HCT116 (cell line): ENCODE measurements around the gene GCK. TPM values are rescaled to one million over a fixed set of nuclear protein-coding genes. Genes with fewer than 3 reads are reported as not detected.

Experiments used
- ATAC-seq: fragments of 200-7000 bp; cut with Tn5 transposase; 2 replicates; pipeline ENCODE4 v1.9.1; 2020; ENCODE audit warnings: mild to moderate bottlenecking, moderate library complexity
- BruUV-seq: library from RNA; stranded (reverse); fragments of 400-500 nt; replicated peaks from 2 replicates; lab custom pipeline; 2021; lab: Mats Ljungman, UMichigan
- CTCF ChIA-PET: fragments of 300-600 bp; sonication (Branson Sonifier 250); formaldehyde crosslinking; loops from one replicate; lab custom pipeline; 2021; ENCODE audit warnings: antibody characterized with exemption; lab: Charles Lee
- POLR2A ChIA-PET: fragments of 300-600, 350-600 bp; sonication (Branson Sonifier 250); formaldehyde crosslinking; loops from one replicate; lab custom pipeline; 2021; ENCODE audit warnings: antibody characterized with exemption; lab: Charles Lee
- RAD21 ChIA-PET, 2 experiments: fragments of 300-600 bp; sonication (Branson Sonifier 250); formaldehyde crosslinking; loops; one replicate each; lab custom pipeline; 2023; ENCODE audit warnings: low total read pairs in 2 of 2; ENCODE audit not compliant: uncharacterized antibody in 2 of 2, unreplicated experiment in 2 of 2, low non-redundant PET in 1 of 2; lab: Charles Lee
- DNase-seq: peaks from one replicate; pipeline ENCODE4 v3.0.0-alpha.2; 2010; ENCODE audit warnings: low read depth, low spot score
- H2AFZ ChIP-seq: fragments of 200-600 bp; shearing (Covaris generic), sonication (generic); 2 replicates; pipeline ENCODE4 v1.6.1; 2017; ENCODE audit warnings: low read depth, mixed run types, mixed read lengths, antibody characterized with exemption, low read length; ENCODE audit not compliant: poor library complexity, severe bottlenecking
- H3K27ac ChIP-seq: 2 replicates; pipeline ENCODE4 v1.5.1; 2012; ENCODE audit warnings: low read depth, low read length
- H3K27me3 ChIP-seq: fragments of 200-600 bp; sonication (generic); 2 replicates; pipeline ENCODE4 v1.6.1; 2016; ENCODE audit warnings: mixed run types, low read length, mixed read lengths; ENCODE audit not compliant: insufficient read depth
- H3K36me3 ChIP-seq, 2 experiments: fragments of 200-500 bp in 1 of 2; fragments of 200-600 bp in 1 of 2; sonication (Bioruptor generic) in 1 of 2; sonication (generic) in 1 of 2; 2 replicates each; pipeline versions ENCODE4 v1.5.1 to v1.6.1; 2014 to 2016; ENCODE audit warnings: low read length in 2 of 2, inconsistent platforms in 1 of 2, mixed read lengths in 1 of 2, mixed run types in 1 of 2; ENCODE audit not compliant: insufficient read depth in 2 of 2, control insufficient read depth in 1 of 2
- H3K4me1 ChIP-seq, 2 experiments: fragments of 200-600 bp in 1 of 2; sonication (generic) in 1 of 2; 2 replicates each; pipeline versions ENCODE4 v1.5.1 to v1.6.1; 2012 to 2017; ENCODE audit warnings: low read length in 2 of 2, inconsistent platforms in 1 of 2, mild to moderate bottlenecking in 1 of 2, mixed read lengths in 1 of 2, mixed run types in 1 of 2, moderate library complexity in 1 of 2; ENCODE audit not compliant: insufficient read depth in 2 of 2, control insufficient read depth in 1 of 2
- H3K4me2 ChIP-seq: fragments of 200-600 bp; sonication (generic); 2 replicates; pipeline ENCODE4 v1.6.1; 2017; ENCODE audit warnings: mixed run types, low read length, mixed read lengths
- H3K4me3 ChIP-seq, 2 experiments: fragments of 200-600 bp in 1 of 2; sonication (generic) in 1 of 2; replicated peaks in 1 of 2; 2 replicates each; pipeline ENCODE4 v1.5.1; 2011 to 2016; ENCODE audit warnings: low read length in 2 of 2, control low read depth in 1 of 2, low read depth in 1 of 2, mild to moderate bottlenecking in 1 of 2, mixed read lengths in 1 of 2, mixed run types in 1 of 2
- H3K79me2 ChIP-seq: fragments of 200-600 bp; sonication (generic); 2 replicates; pipeline ENCODE4 v1.6.1; 2017; ENCODE audit warnings: mild to moderate bottlenecking, mixed run types, low read length, moderate library complexity, mixed read lengths; ENCODE audit not compliant: insufficient read depth
- H3K9ac ChIP-seq: fragments of 200-600 bp; sonication (generic); 2 replicates; pipeline ENCODE4 v1.6.1; 2016; ENCODE audit warnings: low read length, mixed read lengths
- H3K9me2 ChIP-seq: fragments of 200-600 bp; sonication (generic), shearing (Covaris generic); 2 replicates; pipeline ENCODE4 v1.6.1; 2017; ENCODE audit warnings: mixed run types, mild to moderate bottlenecking, moderate library complexity; ENCODE audit not compliant: insufficient read depth
- H3K9me3 ChIP-seq, 2 experiments: fragments of 200-500 bp in 1 of 2; fragments of 200-600 bp in 1 of 2; sonication (Bioruptor generic) in 1 of 2; sonication (generic) in 1 of 2; 2 replicates each; pipeline ENCODE4 v1.6.1; 2014 to 2017; ENCODE audit warnings: low read length in 2 of 2, mixed read lengths in 2 of 2, inconsistent platforms in 1 of 2, low read depth in 1 of 2, mild to moderate bottlenecking in 1 of 2, mixed run types in 1 of 2, moderate library complexity in 1 of 2; ENCODE audit not compliant: control insufficient read depth in 1 of 2, insufficient read depth in 1 of 2
- H4K20me1 ChIP-seq: fragments of 200-600 bp; sonication (generic), shearing (Covaris generic); 2 replicates; pipeline ENCODE4 v1.6.1; 2017; ENCODE audit warnings: mixed run types, mild to moderate bottlenecking, moderate library complexity; ENCODE audit not compliant: insufficient read depth
- CEBPB ChIP-seq: IDR thresholded peaks from 2 replicates; pipeline ENCODE4 v1.6.1; 2012; ENCODE audit warnings: low read depth
- CTCF ChIP-seq, 3 experiments: fragments of 200-600 bp in 1 of 3; sonication (generic) in 1 of 3; IDR thresholded peaks in 2 of 3; conservative IDR thresholded peaks in 1 of 3; 2 replicates each; pipeline ENCODE4 v1.5.1; 2012 to 2017; ENCODE audit warnings: low read depth in 2 of 3, low read length in 2 of 3, antibody characterized with exemption in 1 of 3, borderline replicate concordance in 1 of 3, control low read depth in 1 of 3, mild to moderate bottlenecking in 1 of 3, mixed read lengths in 1 of 3, mixed run types in 1 of 3, moderate library complexity in 1 of 3; ENCODE audit not compliant: insufficient read depth in 1 of 3
- EGR1 ChIP-seq: IDR thresholded peaks from 2 replicates; pipeline ENCODE4 v1.6.1; 2012; ENCODE audit warnings: low read depth
- ELF1 ChIP-seq: IDR thresholded peaks from 2 replicates; pipeline ENCODE4 v1.6.1; 2012; ENCODE audit warnings: low read depth, borderline replicate concordance
- EZH2phosphoT487 ChIP-seq: fragments of 200-600 bp; IDR thresholded peaks from 2 replicates; pipeline ENCODE4 v1.6.1; 2018; ENCODE audit warnings: antibody characterized with exemption, borderline replicate concordance
- POLR2A ChIP-seq: IDR thresholded peaks from 2 replicates; pipeline ENCODE4 v1.7.0; 2011; ENCODE audit warnings: borderline replicate concordance; ENCODE audit not compliant: insufficient read depth, insufficient read length; ENCODE audit errors: extremely low read depth
- POLR2AphosphoS5 ChIP-seq: IDR thresholded peaks from 2 replicates; pipeline ENCODE4 v1.6.1; 2011; ENCODE audit warnings: mild to moderate bottlenecking, low read depth, low read length, moderate library complexity
- RAD21 ChIP-seq: IDR thresholded peaks from 2 replicates; pipeline ENCODE4 v1.6.1; 2012; ENCODE audit warnings: low read depth, mild to moderate bottlenecking
- SIN3A ChIP-seq: IDR thresholded peaks from 2 replicates; pipeline ENCODE4 v1.6.1; 2012; ENCODE audit warnings: low read depth
- SP1 ChIP-seq: IDR thresholded peaks from 2 replicates; pipeline ENCODE4 v1.6.1; 2012; ENCODE audit warnings: low read depth
- TCF7L2 ChIP-seq: IDR thresholded peaks from 2 replicates; pipeline ENCODE4 v1.7.0; 2011; ENCODE audit warnings: borderline replicate concordance, inconsistent platforms; ENCODE audit not compliant: insufficient read depth, insufficient read length; ENCODE audit errors: extremely low read depth
- ZFX ChIP-seq: fragments of 450-650 bp; IDR thresholded peaks from 2 replicates; pipeline ENCODE4 v1.6.1; 2017
- intact Hi-C: fragments of 100-400 bp; cut with micrococcal nuclease; formaldehyde crosslinking; loops from 2 replicates; pipeline ENCODE4 v1.10.0; 2022
- total RNA-seq: library from RNA; stranded (reverse); gene quantifications from one replicate; pipeline ENCODE4 v1.2.1, GENCODE V29; 2021; ENCODE audit not compliant: unreplicated experiment
- TF ChIP-seq, protein P1 (sequence below): IDR thresholded peaks from 2 replicates; pipeline ENCODE4 v1.6.1; 2011; ENCODE audit warnings: mild to moderate bottlenecking, low read length, moderate library complexity; ENCODE audit not compliant: insufficient replicate concordance; ENCODE audit errors: extremely low read depth
- TF ChIP-seq, protein P2 (sequence below): IDR thresholded peaks from 2 replicates; pipeline ENCODE4 v1.6.1; 2012; ENCODE audit warnings: low read depth
- TF ChIP-seq, protein P3 (sequence below): IDR thresholded peaks from 2 replicates; pipeline ENCODE4 v1.6.1; 2012

GCK gene
- total RNA-seq, 1 experiment from 2014 or later: 0.34 TPM

- H3K4me2 ChIP-seq: no peak overlapping the region
- ChIA-PET CTCF (no interaction called here), RAD21 (no interaction called here), POLR2A (no interaction called here)
- H3K27ac ChIP-seq: no peak overlapping the region
- H2AFZ ChIP-seq: no peak overlapping the region
- no peak overlapping the region for H3K4me3 ChIP-seq
- no peak for DNase-seq
- H3K9me3 ChIP-seq: no peaks in the 10 kb centered on the region
- no TSS peak for BruUV-seq
- no peak for ATAC-seq
- no peak overlapping the region for H3K9ac ChIP-seq
- H3K36me3 ChIP-seq: no peaks in the 10 kb centered on the region
- TF ChIP-seq, protein P1, sequence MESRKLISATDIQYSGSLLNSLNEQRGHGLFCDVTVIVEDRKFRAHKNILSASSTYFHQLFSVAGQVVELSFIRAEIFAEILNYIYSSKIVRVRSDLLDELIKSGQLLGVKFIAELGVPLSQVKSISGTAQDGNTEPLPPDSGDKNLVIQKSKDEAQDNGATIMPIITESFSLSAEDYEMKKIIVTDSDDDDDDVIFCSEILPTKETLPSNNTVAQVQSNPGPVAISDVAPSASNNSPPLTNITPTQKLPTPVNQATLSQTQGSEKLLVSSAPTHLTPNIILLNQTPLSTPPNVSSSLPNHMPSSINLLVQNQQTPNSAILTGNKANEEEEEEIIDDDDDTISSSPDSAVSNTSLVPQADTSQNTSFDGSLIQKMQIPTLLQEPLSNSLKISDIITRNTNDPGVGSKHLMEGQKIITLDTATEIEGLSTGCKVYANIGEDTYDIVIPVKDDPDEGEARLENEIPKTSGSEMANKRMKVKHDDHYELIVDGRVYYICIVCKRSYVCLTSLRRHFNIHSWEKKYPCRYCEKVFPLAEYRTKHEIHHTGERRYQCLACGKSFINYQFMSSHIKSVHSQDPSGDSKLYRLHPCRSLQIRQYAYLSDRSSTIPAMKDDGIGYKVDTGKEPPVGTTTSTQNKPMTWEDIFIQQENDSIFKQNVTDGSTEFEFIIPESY: no peak
- TF ChIP-seq ELF1 (no peak), SP1 (no peak), POLR2A (no peak), RAD21 (no peak), POLR2AphosphoS5 (no peak), CEBPB (no peak), SIN3A (no peak), EZH2phosphoT487 (no peak), TCF7L2 (no peak), CTCF (IDR thresholded peaks at IDR 0.05 in 2 of 3, conservative IDR thresholded peaks at IDR 0.05 in 1 of 3; ENCODE audit: borderline replicate concordance in 1 of 3, insufficient read depth in 1 of 3, low read depth in 2 of 3, low read length in 2 of 3) (no peak), ZFX (no peak), EGR1 (no peak)
- TF ChIP-seq, protein P2, sequence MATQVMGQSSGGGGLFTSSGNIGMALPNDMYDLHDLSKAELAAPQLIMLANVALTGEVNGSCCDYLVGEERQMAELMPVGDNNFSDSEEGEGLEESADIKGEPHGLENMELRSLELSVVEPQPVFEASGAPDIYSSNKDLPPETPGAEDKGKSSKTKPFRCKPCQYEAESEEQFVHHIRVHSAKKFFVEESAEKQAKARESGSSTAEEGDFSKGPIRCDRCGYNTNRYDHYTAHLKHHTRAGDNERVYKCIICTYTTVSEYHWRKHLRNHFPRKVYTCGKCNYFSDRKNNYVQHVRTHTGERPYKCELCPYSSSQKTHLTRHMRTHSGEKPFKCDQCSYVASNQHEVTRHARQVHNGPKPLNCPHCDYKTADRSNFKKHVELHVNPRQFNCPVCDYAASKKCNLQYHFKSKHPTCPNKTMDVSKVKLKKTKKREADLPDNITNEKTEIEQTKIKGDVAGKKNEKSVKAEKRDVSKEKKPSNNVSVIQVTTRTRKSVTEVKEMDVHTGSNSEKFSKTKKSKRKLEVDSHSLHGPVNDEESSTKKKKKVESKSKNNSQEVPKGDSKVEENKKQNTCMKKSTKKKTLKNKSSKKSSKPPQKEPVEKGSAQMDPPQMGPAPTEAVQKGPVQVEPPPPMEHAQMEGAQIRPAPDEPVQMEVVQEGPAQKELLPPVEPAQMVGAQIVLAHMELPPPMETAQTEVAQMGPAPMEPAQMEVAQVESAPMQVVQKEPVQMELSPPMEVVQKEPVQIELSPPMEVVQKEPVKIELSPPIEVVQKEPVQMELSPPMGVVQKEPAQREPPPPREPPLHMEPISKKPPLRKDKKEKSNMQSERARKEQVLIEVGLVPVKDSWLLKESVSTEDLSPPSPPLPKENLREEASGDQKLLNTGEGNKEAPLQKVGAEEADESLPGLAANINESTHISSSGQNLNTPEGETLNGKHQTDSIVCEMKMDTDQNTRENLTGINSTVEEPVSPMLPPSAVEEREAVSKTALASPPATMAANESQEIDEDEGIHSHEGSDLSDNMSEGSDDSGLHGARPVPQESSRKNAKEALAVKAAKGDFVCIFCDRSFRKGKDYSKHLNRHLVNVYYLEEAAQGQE: no peak
- TF ChIP-seq, protein P3, sequence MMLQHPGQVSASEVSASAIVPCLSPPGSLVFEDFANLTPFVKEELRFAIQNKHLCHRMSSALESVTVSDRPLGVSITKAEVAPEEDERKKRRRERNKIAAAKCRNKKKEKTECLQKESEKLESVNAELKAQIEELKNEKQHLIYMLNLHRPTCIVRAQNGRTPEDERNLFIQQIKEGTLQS: no peak
- TF ChIP-seq, all 23 proteins: peak for 0
- intact Hi-C loops: no loop called here
- no peaks in the 10 kb centered on the region for H3K9me2 ChIP-seq
- no peaks in the 10 kb centered on the region for H3K4me1 ChIP-seq
- no peaks in the 10 kb centered on the region for H3K79me2 ChIP-seq
- no peaks in the 10 kb centered on the region for H3K27me3 ChIP-seq
- H4K20me1 ChIP-seq: no peaks in the 10 kb centered on the region
Observed at GRCh38 chr7:44228571-44229350, 39.5 kb upstream of the GCK start.
